ENCODE measurements around the gene ARMC5.
"Not testable (repeated sequence)": the region's sequence is repeated elsewhere in the genome, so short reads cannot be mapped to it uniquely, and the experiment has no call there.

Gene ARMC5

DNA sequence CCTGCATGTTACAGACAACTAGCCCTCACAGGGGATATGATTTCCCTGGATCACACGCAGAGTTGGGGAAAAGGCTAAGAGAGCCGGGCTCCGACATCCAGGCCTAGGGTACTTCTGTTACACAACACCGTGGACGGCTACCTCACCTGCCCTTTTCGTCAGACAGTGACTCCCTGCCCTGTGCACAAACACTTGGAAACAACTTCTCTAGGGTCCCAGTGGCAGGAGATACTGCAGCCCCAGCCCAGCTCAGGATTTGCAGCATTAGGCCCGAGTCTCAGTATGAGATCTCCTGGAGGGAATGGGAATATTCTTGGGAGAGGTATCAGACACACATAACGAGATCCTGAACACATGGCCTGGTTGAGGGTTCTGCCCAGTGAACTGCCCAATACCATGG is 40.6 kb downstream of the ARMC5 start:
- DNase-seq (ENCODE audit: low read depth in 2 of 2), result no peak

DNA sequence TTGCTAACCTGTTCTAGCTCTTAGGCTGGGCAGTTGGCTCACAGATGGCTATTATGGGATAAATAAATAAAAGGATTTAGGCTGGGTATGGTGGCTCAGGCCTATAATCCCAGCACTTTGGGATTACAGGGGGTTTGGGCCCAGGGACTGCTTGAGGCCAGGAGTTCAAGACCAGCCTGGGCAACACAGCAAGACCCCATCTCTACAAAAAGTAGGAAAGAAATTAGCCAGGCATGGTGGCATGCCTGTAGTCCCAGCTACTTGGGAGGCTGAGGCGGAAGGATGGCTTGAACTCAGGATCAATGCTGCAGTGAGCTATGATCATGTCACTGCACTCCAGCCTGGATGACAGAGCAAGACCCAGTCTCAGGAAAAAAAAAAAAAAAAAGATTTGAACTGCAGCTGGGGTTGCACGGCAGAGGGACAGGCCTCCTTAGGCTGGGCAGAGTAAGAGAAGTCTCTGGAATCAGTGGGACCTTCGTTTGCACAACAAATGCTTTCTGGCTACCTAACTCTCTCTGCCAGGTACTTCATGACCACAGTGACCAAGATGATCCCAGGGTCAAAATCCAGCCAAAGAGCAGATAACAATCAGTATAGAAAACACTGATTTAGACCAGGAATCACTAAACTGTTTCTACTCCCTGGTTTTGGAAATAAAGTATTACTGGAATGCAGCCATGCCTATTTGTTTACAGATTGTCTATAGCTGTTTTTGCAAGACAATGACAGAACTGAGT is 42.1 kb downstream of the ARMC5 start:
- no peak for DNase-seq (ENCODE audit: low read depth in 2 of 2)

DNA sequence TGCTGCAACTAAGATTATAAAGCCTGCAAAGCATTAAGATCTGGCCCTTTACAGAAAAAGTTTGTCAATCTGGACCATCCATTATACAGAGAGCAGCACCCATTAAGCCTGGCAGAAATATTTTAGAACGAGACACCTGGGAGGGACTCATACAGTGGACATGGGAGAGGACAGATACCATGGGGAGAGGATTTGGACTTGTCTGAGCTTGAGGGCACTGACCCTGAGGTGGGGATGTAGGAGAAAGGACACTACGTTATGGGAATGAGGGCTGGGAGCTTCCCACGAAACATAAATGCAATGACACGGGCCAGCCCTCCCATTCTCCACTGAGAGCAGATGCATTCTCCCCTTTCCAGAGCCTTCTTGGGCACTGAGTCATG is 42.7 kb downstream of the ARMC5 start:
- no peak for DNase-seq (ENCODE audit: low read depth in 2 of 2)

- no peak for DNase-seq (ENCODE audit: low read depth in 2 of 2)
Observed at GRCh38 chr16:31502981-31503380, 43.7 kb downstream of the ARMC5 start.

DNA sequence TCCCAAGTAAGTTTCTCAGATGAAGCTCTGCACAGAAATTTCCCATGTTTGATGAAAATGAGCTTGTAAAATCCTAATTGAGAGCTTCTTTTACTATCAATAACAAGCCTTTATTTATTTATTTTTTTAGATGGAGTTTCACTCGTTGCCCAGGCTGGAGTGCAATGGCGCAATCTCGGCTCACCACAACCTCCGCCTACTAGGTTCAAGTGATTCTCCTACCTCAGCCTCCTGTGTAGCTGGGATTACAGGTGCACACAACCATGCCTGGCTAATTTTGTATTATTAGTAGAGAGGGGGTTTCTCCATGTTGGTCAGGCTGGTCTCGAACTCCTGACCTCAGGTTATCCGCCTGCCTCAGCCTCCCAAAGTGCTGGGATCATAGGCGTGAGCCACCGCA is 44.3 kb downstream of the ARMC5 start:
- not testable (repeated sequence) for DNase-seq (ENCODE audit: low read depth in 2 of 2)

DNA sequence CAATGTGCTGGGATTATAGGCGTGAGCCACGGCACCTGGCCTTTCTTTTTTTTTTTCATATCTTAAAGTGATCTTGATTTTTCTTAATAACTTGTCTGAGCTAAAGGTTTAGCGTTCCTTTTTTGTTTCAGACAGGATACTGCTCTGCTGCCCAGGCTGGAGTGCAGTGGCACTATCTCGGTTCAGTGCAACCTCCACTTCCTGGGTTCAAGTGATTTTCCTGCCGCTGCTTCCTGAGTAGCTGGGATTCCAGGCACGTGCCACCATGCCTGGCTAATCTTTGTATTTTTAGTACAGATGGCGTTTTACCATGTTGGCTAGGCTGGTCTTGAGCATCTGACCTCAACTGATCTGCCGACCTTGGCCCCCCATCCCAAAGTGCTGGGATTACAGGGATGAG is 44.9 kb downstream of the ARMC5 start:
- no peak for DNase-seq (ENCODE audit: low read depth in 2 of 2)

- DNase-seq (ENCODE audit: low read depth in 2 of 2), result no peak
Observed at GRCh38 chr16:31505483-31505882, 46.2 kb downstream of the ARMC5 start.

DNA sequence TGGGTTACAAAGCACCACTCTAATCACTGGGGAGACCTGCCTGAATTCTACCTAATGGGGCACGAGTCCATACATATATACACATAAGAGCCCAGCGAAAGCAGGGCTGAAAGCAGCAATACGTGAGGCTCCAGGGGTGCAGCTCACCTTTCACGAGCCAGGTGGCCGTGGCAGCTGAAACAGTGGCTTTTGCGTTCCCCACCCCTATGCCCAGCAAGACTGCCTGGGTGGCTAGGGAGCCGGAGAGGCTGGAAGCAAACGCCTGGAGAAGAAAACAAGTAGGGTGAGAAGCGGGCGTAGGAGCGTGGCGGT is 48.3 kb downstream of the ARMC5 start:
- no peak for DNase-seq (ENCODE audit: low read depth in 2 of 2)

- peak; percentile 63 to 67 for DNase-seq (ENCODE audit: low read depth in 2 of 2)
Observed at GRCh38 chr16:31507929-31508705, 48.8 kb downstream of the ARMC5 start, which contains the start of gene RUSF1. Gene RUSF1 (minus strand): TSS chr16:31508391. CDS start chr16:31508373, 18 bp downstream.

DNA sequence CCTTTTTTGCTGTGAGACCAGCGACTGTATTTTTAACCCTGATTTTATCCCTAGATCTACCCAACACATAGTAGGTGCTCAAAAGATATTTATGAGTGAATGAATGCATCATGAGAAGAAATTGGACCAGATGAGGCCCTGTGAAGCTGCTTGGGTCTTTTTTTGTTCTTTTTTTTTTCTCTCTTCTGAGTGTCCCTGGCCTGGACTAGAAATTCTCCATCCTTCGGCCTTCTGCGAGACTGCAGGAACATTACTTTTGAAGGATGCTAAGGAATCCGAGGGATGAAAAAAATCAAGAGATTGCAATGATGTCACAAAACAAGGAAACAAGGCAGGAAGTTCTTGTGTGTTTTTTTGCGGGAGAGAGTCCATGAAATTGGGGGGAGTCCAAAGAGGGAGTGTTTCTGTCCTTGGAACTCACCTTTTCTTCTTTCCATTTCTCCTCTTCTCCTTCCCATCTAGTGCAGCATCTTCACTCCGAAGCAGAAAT is 49.5 kb downstream of the ARMC5 start:
- no peak for DNase-seq (ENCODE audit: low read depth in 2 of 2)

- no peak for DNase-seq (ENCODE audit: low read depth in 2 of 2)
Observed at GRCh38 chr16:31513126-31513525, 53.8 kb downstream of the ARMC5 start.

GRCh38 chr16:31513884-31514283 is 54.6 kb downstream of the ARMC5 start:
- DNase-seq (ENCODE audit: low read depth in 2 of 2), result no peak
